Stimulated activated naive CD8-positive, alpha-beta T cell treated with anti-CD3 and anti-CD28 coated beads, Interleukin-15, amount 100 ng/mL, for 72 hours (primary cell): ENCODE measurements around the gene DNALI1.

Experiments
- ATAC-seq: fragments of 150-1000 bp; cut with Tn5 transposase; 2 replicates; pipeline ENCODE4 v1.10.0; 2021; ENCODE audit warnings: mild to moderate bottlenecking, moderate library complexity
- DNase-seq, 2 donors: peaks; one replicate each; pipeline ENCODE4 v3.0.0; 2021 to 2022
- H3K27ac Mint-ChIP-seq, 2 donors: one replicate each; pipeline ENCODE4 v1.8.0; 2022; ENCODE audit warnings: mild to moderate bottlenecking in 2 of 2, mixed read lengths in 2 of 2, moderate library complexity in 2 of 2
- H3K27me3 Mint-ChIP-seq: one replicate; pipeline ENCODE4 v1.8.0; 2022; ENCODE audit warnings: mixed read lengths
- H3K4me1 Mint-ChIP-seq: one replicate; pipeline ENCODE4 v1.8.0; 2022; ENCODE audit warnings: mild to moderate bottlenecking, mixed read lengths
- H3K4me3 Mint-ChIP-seq, 2 donors: one replicate each; pipeline ENCODE4 v1.8.0; 2022; ENCODE audit warnings: mild to moderate bottlenecking in 2 of 2, mixed read lengths in 2 of 2, moderate library complexity in 1 of 2
- H3K9me3 Mint-ChIP-seq, 2 donors: one replicate each; pipeline ENCODE4 v1.8.0; 2022; ENCODE audit warnings: mixed read lengths in 2 of 2

The DNALI1 gene

DNA sequence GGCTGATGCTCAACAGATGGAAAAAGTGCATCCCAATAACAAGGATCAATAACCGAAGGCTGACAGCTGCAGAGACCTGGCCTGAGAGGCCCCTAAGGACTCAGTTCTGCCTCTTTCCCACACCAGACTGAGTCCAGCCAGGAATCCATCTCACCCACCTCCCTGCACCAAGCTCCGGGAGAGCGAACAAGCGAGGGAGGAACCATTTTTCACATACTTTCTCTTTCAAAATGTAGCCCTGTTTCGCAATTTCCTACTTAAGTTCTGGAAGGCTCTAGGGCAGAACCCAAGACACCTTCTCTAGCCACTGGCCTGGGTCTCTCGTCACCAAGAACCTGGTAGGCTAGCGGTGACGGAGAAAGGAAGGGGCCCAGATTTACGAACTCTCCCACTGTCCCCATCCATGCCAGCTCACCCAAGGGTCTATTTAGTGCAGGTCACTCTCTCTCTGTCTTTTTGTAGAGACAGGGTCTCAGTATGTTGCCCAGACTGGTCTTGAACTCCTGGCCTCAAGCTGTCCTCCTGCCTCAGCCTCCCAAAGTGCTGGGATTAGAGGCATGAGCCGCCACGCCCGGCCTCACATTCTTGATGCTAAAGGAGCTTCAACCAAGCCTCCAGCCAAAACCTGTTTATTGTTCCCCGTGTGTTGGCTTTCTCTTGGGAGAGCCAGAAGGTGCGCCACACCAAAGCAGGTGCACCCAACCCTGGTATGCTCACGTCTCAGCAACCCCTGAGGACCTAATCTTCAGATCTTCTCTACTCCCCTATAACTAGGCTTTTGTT, 49.9 kb downstream of the DNALI1 start:
- peaks cover 22% of the 10 kb centered on the region for H3K27me3 Mint-ChIP-seq
- DNase-seq (no peak), ATAC-seq (no peak)
- peaks cover 6% of the 10 kb centered on the region for H3K4me1 Mint-ChIP-seq
- no peak overlapping the region for H3K4me3 Mint-ChIP-seq
- H3K27ac Mint-ChIP-seq: no peak overlapping the region
- H3K9me3 Mint-ChIP-seq: no peaks in the 10 kb centered on the region

DNA sequence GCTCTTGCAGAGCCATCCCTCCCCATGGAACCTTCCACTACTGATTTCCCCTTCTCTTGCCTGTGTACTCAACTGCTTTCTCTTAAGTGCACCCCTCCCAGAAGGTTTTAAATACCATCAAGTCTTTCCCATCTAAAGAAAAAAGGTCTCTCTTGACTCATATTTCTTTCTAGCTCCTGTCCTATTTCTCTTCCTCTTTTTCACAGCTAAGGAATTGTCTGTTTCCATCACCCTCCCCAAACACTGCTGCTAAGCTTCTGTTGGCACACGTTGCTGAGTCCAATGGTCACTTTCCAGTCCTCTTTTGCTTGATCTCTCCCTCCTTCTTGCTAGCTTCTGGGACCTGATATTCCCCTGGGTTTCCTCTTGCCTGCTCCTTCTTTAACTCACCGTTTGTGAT, 52.3 kb downstream of the DNALI1 start:
- no peaks in the 10 kb centered on the region for H3K4me1 Mint-ChIP-seq
- DNase-seq: no peak

GRCh38 chr1:37609994-37610393, 53.3 kb downstream of the DNALI1 start:
- DNase-seq (no peak), ATAC-seq (no peak)
- H3K27ac Mint-ChIP-seq: no peak overlapping the region
- peaks cover 5% of the 10 kb centered on the region for H3K27me3 Mint-ChIP-seq
- no peaks in the 10 kb centered on the region for H3K4me1 Mint-ChIP-seq
- no peaks in the 10 kb centered on the region for H3K9me3 Mint-ChIP-seq
- no peak overlapping the region for H3K4me3 Mint-ChIP-seq

More for the DNA sequence above, 52.3 kb downstream of the DNALI1 start:
- no peak overlapping the region for H3K27ac Mint-ChIP-seq
- no peak for ATAC-seq
- peaks cover 11% of the 10 kb centered on the region for H3K27me3 Mint-ChIP-seq
- H3K4me3 Mint-ChIP-seq: no peak overlapping the region
- H3K9me3 Mint-ChIP-seq: no peaks in the 10 kb centered on the region

DNA sequence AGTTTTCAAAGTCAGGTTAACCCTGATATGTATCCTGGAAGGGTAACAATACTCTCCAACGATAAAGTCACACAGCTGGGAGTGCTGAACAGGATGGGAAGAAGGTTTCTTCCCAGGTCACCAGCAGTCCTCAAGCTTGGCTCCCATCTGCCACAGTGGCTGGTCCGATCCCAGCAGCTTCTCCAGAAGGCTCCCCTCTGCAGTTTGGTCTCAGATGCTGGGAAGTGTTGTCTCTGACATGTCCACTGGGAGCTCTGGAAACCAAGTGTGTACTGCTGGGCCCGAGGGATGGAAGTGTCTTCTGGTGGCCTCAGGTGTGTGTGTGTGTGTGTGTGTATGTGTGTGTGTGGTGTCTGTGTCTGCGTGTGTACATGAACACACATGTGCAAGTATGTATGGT, 55.4 kb downstream of the DNALI1 start:
- ATAC-seq: no peak
- H3K27me3 Mint-ChIP-seq: peaks cover 25% of the 10 kb centered on the region
- H3K4me3 Mint-ChIP-seq: no peak overlapping the region
- no peaks in the 10 kb centered on the region for H3K9me3 Mint-ChIP-seq
- DNase-seq: no peak
- no peaks in the 10 kb centered on the region for H3K4me1 Mint-ChIP-seq
- H3K27ac Mint-ChIP-seq: no peak overlapping the region

- peaks cover 42% of the 10 kb centered on the region for H3K27me3 Mint-ChIP-seq
- no peaks in the 10 kb centered on the region for H3K9me3 Mint-ChIP-seq
Measured at GRCh38 chr1:37614105-37614504, 57.4 kb downstream of the DNALI1 start.

GRCh38 chr1:37616330-37616729, 59.6 kb downstream of the DNALI1 start:
- no peak for ATAC-seq
- Mint-ChIP-seq H3K4me1 (no peaks in the 10 kb centered on the region), H3K9me3 (no peaks in the 10 kb centered on the region), H3K27ac (no peak overlapping the region), H3K4me3 (no peak overlapping the region), H3K27me3 (peaks cover 48% of the 10 kb centered on the region)
- no peak for DNase-seq

More at GRCh38 chr1:37614105-37614504, 57.4 kb downstream of the DNALI1 start:
- DNase-seq: no peak
- no peak overlapping the region for H3K4me3 Mint-ChIP-seq
- H3K27ac Mint-ChIP-seq: no peak overlapping the region
- ATAC-seq: no peak
- H3K4me1 Mint-ChIP-seq: no peaks in the 10 kb centered on the region
